Left kidney (tissue), 2 donors: ENCODE results near the gene MAD1L1. TPM values are rescaled to one million over a fixed set of nuclear protein-coding genes. Genes with fewer than 3 reads are reported as not detected.

ENCODE experiments used
- DNase-seq: peaks from one replicate; pipeline ENCODE4 v3.0.0-alpha.2; 2013
- polyA plus RNA-seq: library from polyadenylated mRNA; unstranded; fragments of 120-200 nt; gene quantifications from one replicate; pipeline ENCODE4 v1.2.1, GENCODE V29; 2013; ENCODE audit not compliant: insufficient read length

MAD1L1 gene
- polyA plus RNA-seq, 1 donor = 21.8 TPM

GRCh38 chr7:2218444-2218785 lies 14.3 kb downstream of the MAD1L1 start:
- DNase-seq = no peak

GRCh38 chr7:2217716-2218443 lies 14.9 kb downstream of the MAD1L1 start:
- DNase-seq = no peak

GRCh38 chr7:2217206-2217605 lies 15.5 kb downstream of the MAD1L1 start:
- no peak for DNase-seq

- DNase-seq = no peak
Observed at GRCh38 chr7:2215851-2216250, 16.9 kb downstream of the MAD1L1 start.

- no peak for DNase-seq
Observed at GRCh38 chr7:2214636-2215035, 18.1 kb downstream of the MAD1L1 start.

GRCh38 chr7:2213551-2214215 lies 19.1 kb downstream of the MAD1L1 start:
- DNase-seq = no peak

- no peak for DNase-seq
Observed at GRCh38 chr7:2212906-2213305, 19.8 kb downstream of the MAD1L1 start.

- no peak for DNase-seq
Observed at GRCh38 chr7:2211926-2212325, 20.8 kb downstream of the MAD1L1 start.

- no peak for DNase-seq
Observed at GRCh38 chr7:2211259-2211880, 21.4 kb downstream of the MAD1L1 start.

GRCh38 chr7:2210551-2211258 lies 22.0 kb downstream of the MAD1L1 start:
- DNase-seq = no peak

- no peak for DNase-seq
Observed at GRCh38 chr7:2209961-2210323, 22.8 kb downstream of the MAD1L1 start.

- peak; percentile 67 for DNase-seq
Observed at GRCh38 chr7:2209146-2209960, 23.4 kb downstream of the MAD1L1 start.

GRCh38 chr7:2208712-2209111 lies 24.0 kb downstream of the MAD1L1 start:
- DNase-seq = no peak

- DNase-seq = no peak
Observed at GRCh38 chr7:2205036-2205780, 27.5 kb downstream of the MAD1L1 start.

GRCh38 chr7:2204446-2204845 lies 28.3 kb downstream of the MAD1L1 start:
- no peak for DNase-seq

GRCh38 chr7:2203766-2204300 lies 28.9 kb downstream of the MAD1L1 start:
- DNase-seq = no peak

GRCh38 chr7:2202901-2203765 lies 29.6 kb downstream of the MAD1L1 start:
- DNase-seq = peak; percentile 29

GRCh38 chr7:2202361-2202761 lies 30.4 kb downstream of the MAD1L1 start:
- no peak for DNase-seq

GRCh38 chr7:2201686-2202360 lies 30.9 kb downstream of the MAD1L1 start:
- no peak for DNase-seq
